Endothelial cell of umbilical vein (primary cell): ENCODE results near the gene PRR15. TPM values are rescaled to one million over a fixed set of nuclear protein-coding genes. Genes with fewer than 3 reads are reported as not detected.

ENCODE experiments used
- BruUV-seq: library from RNA; stranded (reverse); fragments of 400-500 nt; replicated peaks from 2 replicates; lab custom pipeline; 2021; lab: Mats Ljungman, UMichigan
- CTCF ChIA-PET: fragments of 300-600, 350-600 bp; sonication (Branson Sonifier 250); formaldehyde crosslinking; loops from one replicate; lab custom pipeline; 2021; ENCODE audit warnings: antibody characterized with exemption, inconsistent platforms; lab: Charles Lee
- POLR2A ChIA-PET: fragments of 300-600, 350-600 bp; sonication (Branson Sonifier 250); formaldehyde crosslinking; loops from one replicate; lab custom pipeline; 2021; ENCODE audit warnings: antibody characterized with exemption, inconsistent platforms; lab: Charles Lee
- DNase-seq: peaks from one replicate; pipeline ENCODE4 v3.0.0-alpha.2; 2011; ENCODE audit warnings: low read depth, low spot score
- FAIRE-seq: peaks from 2 replicates; lab custom pipeline; 2011; peaks lifted over from hg19 to GRCh38; lab: Jason Lieb, UNC
- H2AFZ ChIP-seq: 2 replicates; pipeline ENCODE4 v1.6.0; 2012; ENCODE audit warnings: low read depth, low read length, control low read depth, inconsistent platforms
- H3K27ac ChIP-seq: 2 replicates; pipeline ENCODE4 v1.5.1; 2011; ENCODE audit warnings: low read depth, mild to moderate bottlenecking, control low read depth, low read length, moderate library complexity; ENCODE audit not compliant: insufficient read depth
- H3K27me3 ChIP-seq, 2 experiments: 2 replicates each; pipeline versions ENCODE4 v1.6.0 to v1.6.1; 2011; ENCODE audit warnings: low read length in 2 of 2, mixed read lengths in 1 of 2; ENCODE audit not compliant: control insufficient read depth in 2 of 2, insufficient read depth in 2 of 2
- H3K36me3 ChIP-seq, 2 experiments: 2 replicates in 1 of 2; 3 replicates in 1 of 2; pipeline ENCODE4 v1.5.1; 2011; ENCODE audit warnings: low read length in 2 of 2, mild to moderate bottlenecking in 1 of 2, moderate library complexity in 1 of 2; ENCODE audit not compliant: control insufficient read depth in 2 of 2, insufficient read depth in 2 of 2; ENCODE audit errors: extremely low read depth in 1 of 2
- H3K4me1 ChIP-seq: 3 replicates; pipeline ENCODE4 v1.5.1; 2011; ENCODE audit warnings: mild to moderate bottlenecking, low read length; ENCODE audit not compliant: control insufficient read depth, insufficient read depth; ENCODE audit errors: extremely low read depth
- H3K4me2 ChIP-seq: 2 replicates; pipeline ENCODE4 v1.6.1; 2011; ENCODE audit warnings: low read length, control low read depth, mixed read lengths; ENCODE audit not compliant: insufficient read depth
- H3K4me3 ChIP-seq, 3 experiments: fragments of 200-600 bp in 1 of 3; sonication (generic), shearing (Covaris generic) in 1 of 3; replicated peaks in 1 of 3; 2 replicates each; pipeline ENCODE4 v1.5.1; 2011 to 2016; ENCODE audit warnings: control low read depth in 3 of 3, low read length in 3 of 3, mild to moderate bottlenecking in 2 of 3, inconsistent platforms in 1 of 3, low read depth in 1 of 3, moderate library complexity in 1 of 3; ENCODE audit not compliant: insufficient read depth in 1 of 3
- H3K79me2 ChIP-seq: 2 replicates; pipeline ENCODE4 v1.6.0; 2012; ENCODE audit warnings: low read length, inconsistent platforms; ENCODE audit not compliant: control insufficient read depth, insufficient read depth
- H3K9ac ChIP-seq: replicated peaks from 2 replicates; pipeline ENCODE3; 2011; ENCODE audit warnings: low read length, control low read depth; ENCODE audit not compliant: insufficient read depth; ENCODE audit errors: extremely low read depth
- H3K9me1 ChIP-seq: replicated peaks from 3 replicates; pipeline ENCODE4 v1.6.0; 2011; ENCODE audit warnings: mild to moderate bottlenecking, low read length; ENCODE audit not compliant: control insufficient read depth, insufficient read depth; ENCODE audit errors: extremely low read depth
- H3K9me3 ChIP-seq: replicated peaks from 2 replicates; pipeline ENCODE4 v1.5.1; 2012; ENCODE audit warnings: low read length, inconsistent platforms; ENCODE audit not compliant: control insufficient read depth, insufficient read depth
- H4K20me1 ChIP-seq: replicated peaks from 2 replicates; pipeline ENCODE3; 2011; ENCODE audit warnings: mild to moderate bottlenecking, low read length; ENCODE audit not compliant: control insufficient read depth, insufficient read depth; ENCODE audit errors: extremely low read depth
- EZH2 ChIP-seq: IDR thresholded peaks from 2 replicates; pipeline ENCODE4 v1.6.1; 2012; ENCODE audit warnings: borderline replicate concordance, low read depth, mild to moderate bottlenecking, moderate library complexity, low read length, inconsistent platforms; ENCODE audit not compliant: severe bottlenecking
- GATA2 ChIP-seq: IDR thresholded peaks from 2 replicates; pipeline ENCODE4 v1.7.0; 2011; ENCODE audit warnings: low read depth, mild to moderate bottlenecking, moderate library complexity, mixed read lengths, low read length; ENCODE audit not compliant: insufficient read length, insufficient read depth
- MYC ChIP-seq: IDR thresholded peaks from one replicate; pipeline ENCODE4 v1.6.1; 2011; ENCODE audit warnings: mild to moderate bottlenecking, low read depth, low read length
- POLR2A ChIP-seq: IDR thresholded peaks from 2 replicates; pipeline ENCODE4 v1.6.1; 2012; ENCODE audit warnings: low read depth, mild to moderate bottlenecking, control low read depth, low read length
- POLR2AphosphoS5 ChIP-seq: IDR thresholded peaks from 2 replicates; pipeline ENCODE4 v1.6.1; 2012; ENCODE audit warnings: low read depth, mild to moderate bottlenecking, control low read depth, low read length, moderate library complexity; ENCODE audit not compliant: insufficient read depth
- dilution Hi-C: fragments of 300-500 bp; cut with MboI; formaldehyde crosslinking; loops from one replicate; pipeline ENCODE4 v1.15.0; 2019; ENCODE audit warnings: low sequenced_read_pairs; ENCODE audit not compliant: extremely low pct_ligation_motif_present
- intact Hi-C: fragments of 100-400 bp; cut with micrococcal nuclease; formaldehyde crosslinking; loops from one replicate; pipeline ENCODE4 v1.10.0; 2022
- polyA plus RNA-seq, 4 experiments: library from polyadenylated mRNA; depleted of rRNA in 3 of 4; stranded (reverse) in 3 of 4; unstranded in 1 of 4; fragments of >200 nt; gene quantifications; 2 replicates each; pipeline versions ENCODE4 v1.2.1 to v1.2.3, GENCODE V29; 2011 to 2012; ENCODE audit warnings: missing spikeins in 1 of 4
- total RNA-seq: library from RNA; stranded (reverse); gene quantifications from 2 replicates; pipeline ENCODE4 v1.2.3, GENCODE V29; 2021
- TF ChIP-seq, protein P1 (sequence below), 2 donors: IDR thresholded peaks; 1 replicate in 1 of 2; 2 replicates in 1 of 2; pipeline ENCODE4 v1.5.1; 2011; ENCODE audit warnings: low read length in 2 of 2, mild to moderate bottlenecking in 2 of 2, moderate library complexity in 2 of 2, control low read depth in 1 of 2, inconsistent platforms in 1 of 2, low read depth in 1 of 2; ENCODE audit not compliant: insufficient read depth in 1 of 2; ENCODE audit errors: extremely low read depth in 1 of 2
- TF ChIP-seq, protein P2 (sequence below): IDR thresholded peaks from 2 replicates; pipeline ENCODE4 v1.6.1; 2011; ENCODE audit not compliant: insufficient read depth, insufficient read length

The PRR15 gene
- total and polyA plus RNA-seq, 2 donors (not counting 3 experiments of a cell fraction or from before 2014, with no cell fraction given): 1.8 to 5.0 TPM

DNA sequence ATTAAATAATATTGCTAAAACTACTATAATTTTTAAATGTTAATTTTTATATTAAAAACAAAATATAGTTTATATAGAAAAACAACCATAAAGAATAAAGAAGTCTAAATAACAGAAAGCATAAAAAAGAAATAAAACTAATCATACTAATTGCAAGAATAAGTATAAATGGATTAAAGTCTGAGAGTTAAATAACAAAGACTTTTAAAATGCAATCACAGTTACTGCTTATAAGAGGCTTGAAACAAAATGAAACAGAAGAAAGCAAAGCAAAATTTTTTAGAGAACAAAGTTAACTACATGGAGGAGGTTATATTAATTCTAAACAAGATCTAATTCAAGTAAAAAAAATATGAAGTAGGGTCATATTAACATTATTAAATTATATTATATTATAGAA, 41.1 kb downstream of the PRR15 start:
- POLR2A ChIA-PET: no interaction called here
- H3K79me2 ChIP-seq: no peaks in the 10 kb centered on the region
- H3K27me3 ChIP-seq: no peaks in the 10 kb centered on the region
- H3K9ac ChIP-seq: no peak overlapping the region
- H4K20me1 ChIP-seq: no peaks in the 10 kb centered on the region
- H3K27ac ChIP-seq: no peak overlapping the region
- no peak overlapping the region for H2AFZ ChIP-seq
- dilution Hi-C loops (no loop called here), intact Hi-C loops (no loop called here)
- no peak for DNase-seq
- no TSS peak for BruUV-seq
- CTCF ChIA-PET: interaction anchor here (1.4 kb wide), 1 partner anchor 16 kb away, joined by 5 read pairs; no protein-coding TSS in a partner anchor
- no peak overlapping the region for H3K4me2 ChIP-seq
- H3K36me3 ChIP-seq: no peaks in the 10 kb centered on the region
- no peaks in the 10 kb centered on the region for H3K9me1 ChIP-seq
- H3K9me3 ChIP-seq: no peaks in the 10 kb centered on the region
- no peak for TF ChIP-seq EZH2
- no peak for TF ChIP-seq GATA2
- no peak for TF ChIP-seq MYC
- TF ChIP-seq POLR2AphosphoS5: no peak
- TF ChIP-seq, protein P1, sequence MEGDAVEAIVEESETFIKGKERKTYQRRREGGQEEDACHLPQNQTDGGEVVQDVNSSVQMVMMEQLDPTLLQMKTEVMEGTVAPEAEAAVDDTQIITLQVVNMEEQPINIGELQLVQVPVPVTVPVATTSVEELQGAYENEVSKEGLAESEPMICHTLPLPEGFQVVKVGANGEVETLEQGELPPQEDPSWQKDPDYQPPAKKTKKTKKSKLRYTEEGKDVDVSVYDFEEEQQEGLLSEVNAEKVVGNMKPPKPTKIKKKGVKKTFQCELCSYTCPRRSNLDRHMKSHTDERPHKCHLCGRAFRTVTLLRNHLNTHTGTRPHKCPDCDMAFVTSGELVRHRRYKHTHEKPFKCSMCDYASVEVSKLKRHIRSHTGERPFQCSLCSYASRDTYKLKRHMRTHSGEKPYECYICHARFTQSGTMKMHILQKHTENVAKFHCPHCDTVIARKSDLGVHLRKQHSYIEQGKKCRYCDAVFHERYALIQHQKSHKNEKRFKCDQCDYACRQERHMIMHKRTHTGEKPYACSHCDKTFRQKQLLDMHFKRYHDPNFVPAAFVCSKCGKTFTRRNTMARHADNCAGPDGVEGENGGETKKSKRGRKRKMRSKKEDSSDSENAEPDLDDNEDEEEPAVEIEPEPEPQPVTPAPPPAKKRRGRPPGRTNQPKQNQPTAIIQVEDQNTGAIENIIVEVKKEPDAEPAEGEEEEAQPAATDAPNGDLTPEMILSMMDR (IDR thresholded peaks at IDR 0.05; ENCODE audit: extremely low read depth in 1 of 2, insufficient read depth in 1 of 2, low read depth in 1 of 2, low read length in 2 of 2): no peak
- TF ChIP-seq, protein P2, sequence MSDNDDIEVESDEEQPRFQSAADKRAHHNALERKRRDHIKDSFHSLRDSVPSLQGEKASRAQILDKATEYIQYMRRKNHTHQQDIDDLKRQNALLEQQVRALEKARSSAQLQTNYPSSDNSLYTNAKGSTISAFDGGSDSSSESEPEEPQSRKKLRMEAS: no peak
- no peak for TF ChIP-seq POLR2A
- H3K4me3 ChIP-seq: no peak overlapping the region
- H3K4me1 ChIP-seq: no peaks in the 10 kb centered on the region
- no peak for FAIRE-seq
